ENCODE measurements around the gene GPR26.

GRCh38 chr10:123633106-123633505 is 33.0 kb upstream of the GPR26 start:
- no peak for TF ChIP-seq SUZ12 (IDR thresholded peaks at IDR 0.05)
- TF ChIP-seq ELF4 (IDR thresholded peaks at IDR 0.05): no peak
- no peak for TF ChIP-seq ZNF384 (IDR thresholded peaks at IDR 0.05)
- no peak for TF ChIP-seq TARDBP (IDR thresholded peaks at IDR 0.05)
- TF ChIP-seq FOXA1 (IDR thresholded peaks at IDR 0.05): no peak
- no peak for TF ChIP-seq BHLHE40 (IDR thresholded peaks at IDR 0.05; ENCODE audit: borderline replicate concordance)
- no peak for TF ChIP-seq CTBP1 (IDR thresholded peaks at IDR 0.05; ENCODE audit: borderline replicate concordance)
- TF ChIP-seq NFRKB (IDR thresholded peaks at IDR 0.05): no peak
- TF ChIP-seq SP1 (IDR thresholded peaks at IDR 0.05): no peak
- TF ChIP-seq FOXK2 (IDR thresholded peaks at IDR 0.05): no peak
- TF ChIP-seq L3MBTL2 (conservative IDR thresholded peaks at IDR 0.05): no peak
- no peak for TF ChIP-seq LEF1 (IDR thresholded peaks at IDR 0.05; ENCODE audit: borderline replicate concordance)
- TF ChIP-seq ARNT (IDR thresholded peaks at IDR 0.05): no peak
